Activated CD4-positive, CD25-positive, alpha-beta regulatory T cell treated with anti-CD3 and anti-CD28 coated beads, Interleukin-2, amount 50 U/mL, for 24 hours (primary cell): ENCODE data around the gene EMSY.
A peak's percentile ranks its signal among the peaks of the same experiment; 100 is the strongest.

ENCODE experiments used
- ATAC-seq, 2 donors: fragments of 150-1000 bp; cut with Tn5 transposase; one replicate each; pipeline ENCODE4 v1.10.0; 2021; ENCODE audit warnings: mild to moderate bottlenecking in 1 of 2, moderate library complexity in 1 of 2

EMSY gene

DNA sequence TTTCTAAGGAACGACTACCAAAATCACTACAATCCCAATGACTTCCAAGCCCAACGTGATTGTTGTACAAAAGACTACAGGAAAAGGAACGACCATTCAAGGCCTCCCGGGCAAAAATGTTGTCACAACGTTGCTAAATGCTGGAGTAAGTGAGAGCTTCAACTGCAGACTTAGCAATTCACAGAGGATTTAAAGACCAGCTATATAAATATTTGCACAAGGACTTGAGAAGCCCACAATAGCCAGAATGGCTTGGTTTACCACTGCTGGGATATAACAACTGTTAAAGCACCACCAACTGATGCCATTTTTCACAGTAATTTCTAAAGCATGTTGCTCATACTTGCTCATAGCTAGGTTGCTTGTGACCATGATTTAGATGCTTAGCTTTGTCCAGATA lies 78.3 kb downstream of the EMSY start:
- ATAC-seq: no peak

- no peak for ATAC-seq
Observed at GRCh38 chr11:76523786-76524436, 79.1 kb downstream of the EMSY start.

DNA sequence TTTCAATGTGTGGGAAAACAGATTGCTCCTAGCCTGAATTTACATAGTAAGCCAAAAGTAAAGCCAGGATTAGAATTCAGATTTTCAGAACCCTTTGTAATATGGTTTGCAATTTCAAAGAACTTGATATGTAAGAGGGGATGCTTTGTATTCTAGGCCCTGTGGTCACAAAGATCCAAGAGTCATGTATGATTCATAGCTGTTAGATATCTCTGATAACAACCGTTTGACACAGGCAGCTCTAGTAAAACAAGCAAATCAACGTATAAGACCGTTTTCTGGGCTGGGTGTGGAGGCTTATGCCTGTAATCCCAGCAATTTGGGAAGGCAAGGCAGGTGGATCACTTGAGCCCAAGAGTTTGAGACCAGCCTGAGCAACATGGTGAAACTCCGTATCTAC lies 79.6 kb downstream of the EMSY start:
- peak; percentile 32 to 41 for ATAC-seq

DNA sequence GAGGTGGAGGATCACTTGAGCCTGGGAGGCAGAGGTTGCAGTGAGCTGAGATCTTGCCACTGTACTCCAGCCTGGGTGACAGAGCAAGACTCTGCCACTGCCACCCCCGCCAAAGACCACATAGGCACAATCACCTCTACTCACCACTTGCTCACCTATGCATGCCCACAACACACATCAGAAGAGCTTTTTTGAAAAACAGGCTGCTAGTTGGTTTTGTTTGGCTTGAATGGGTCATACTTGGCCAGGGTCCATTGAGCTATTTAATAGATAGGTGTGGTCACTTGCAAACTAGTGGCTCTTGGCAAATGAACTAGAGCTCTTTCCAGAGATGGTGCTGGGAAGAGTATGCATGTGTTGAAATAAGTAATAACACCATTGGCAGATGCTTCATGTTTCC lies 80.1 kb downstream of the EMSY start:
- no peak for ATAC-seq

DNA sequence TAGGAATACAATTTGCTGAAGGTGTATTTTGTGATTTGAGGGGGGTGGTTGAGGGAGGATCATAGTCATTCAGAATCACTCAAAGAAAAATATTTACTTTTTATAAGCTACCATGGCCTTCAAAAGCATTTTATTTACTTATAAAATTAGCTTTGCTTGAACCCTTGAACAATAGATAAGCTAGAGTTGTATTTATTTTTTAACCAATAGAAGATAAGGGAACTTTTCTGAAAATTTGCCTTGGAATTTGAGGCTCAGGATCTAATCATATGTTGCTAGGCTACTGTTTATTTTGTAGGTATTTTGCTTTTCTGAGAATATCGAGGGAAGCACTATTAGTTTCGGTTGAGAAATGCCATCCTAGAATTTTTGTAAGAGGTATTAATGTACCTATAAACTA lies 82.1 kb downstream of the EMSY start:
- ATAC-seq: no peak

DNA sequence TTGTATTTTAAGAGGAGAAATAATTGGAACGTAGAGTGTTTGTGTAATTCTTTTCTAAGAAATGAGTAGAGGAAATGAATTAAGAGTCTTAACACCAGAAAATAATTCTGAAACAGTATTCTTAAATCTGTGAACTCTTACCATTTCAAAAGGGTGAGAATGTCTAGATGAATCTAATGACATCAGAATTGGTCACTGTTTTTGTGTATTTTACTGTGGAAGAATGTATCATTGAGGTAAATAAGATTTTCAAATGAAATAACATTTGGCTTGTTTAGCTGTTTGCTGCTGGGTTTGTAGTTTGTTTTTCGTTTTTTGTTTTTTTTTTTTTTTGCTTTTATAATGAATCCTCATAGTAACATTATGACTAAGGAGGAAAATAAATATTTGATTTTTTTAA lies 97.6 kb downstream of the EMSY start:
- no peak for ATAC-seq

DNA sequence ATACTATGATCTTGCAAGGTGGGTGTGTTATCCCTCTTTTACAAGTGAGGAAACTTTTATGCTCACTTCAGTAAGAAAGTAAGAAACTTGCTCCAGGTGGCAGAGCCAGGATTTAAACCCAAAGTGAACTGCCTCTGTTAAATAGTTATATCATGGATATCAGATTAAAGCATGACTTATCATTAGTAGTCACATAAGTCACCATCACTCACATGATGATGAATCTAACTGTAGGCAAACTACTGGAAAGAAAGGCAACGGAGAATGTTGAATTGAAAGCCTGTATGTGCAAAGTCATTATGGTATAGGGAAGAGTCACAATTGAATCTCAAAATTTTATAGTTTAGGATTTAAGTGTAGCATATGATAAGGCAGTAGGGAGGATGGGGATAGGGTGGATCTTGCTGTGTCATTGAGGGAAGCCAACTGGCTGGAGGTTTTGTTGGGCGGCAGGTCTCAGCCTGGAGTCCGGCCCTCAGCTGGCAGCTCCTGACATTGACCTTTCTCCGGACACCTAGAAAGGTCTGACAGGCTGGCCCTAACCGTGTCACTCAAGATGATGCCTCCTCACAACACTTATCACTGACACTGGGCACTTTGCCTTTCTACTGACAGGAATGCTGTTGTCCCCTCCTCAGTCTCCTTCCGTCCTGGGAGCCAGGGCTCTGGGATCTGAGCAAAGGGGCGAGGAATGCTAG lies 98.3 kb downstream of the EMSY start:
- ATAC-seq: no peak

DNA sequence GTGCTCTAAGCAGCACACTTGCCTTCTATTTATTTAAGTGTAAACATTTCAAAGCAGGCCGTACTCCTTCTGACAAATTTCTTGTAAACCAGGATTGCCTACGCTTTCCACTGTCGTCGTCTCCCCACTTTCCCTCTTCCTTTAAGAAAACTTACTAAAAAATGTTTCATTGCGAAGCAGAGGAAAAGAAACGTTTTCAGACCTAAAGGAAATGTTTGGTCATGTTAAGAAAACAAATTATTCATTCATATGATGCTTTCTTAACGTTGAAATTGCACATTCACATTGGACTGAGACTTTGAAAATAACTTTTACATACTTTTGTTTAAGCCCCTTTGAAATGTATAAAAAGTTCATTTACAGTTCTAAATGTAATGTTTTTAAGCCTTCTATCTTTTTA lies 106.0 kb downstream of the EMSY start:
- ATAC-seq: no peak

DNA sequence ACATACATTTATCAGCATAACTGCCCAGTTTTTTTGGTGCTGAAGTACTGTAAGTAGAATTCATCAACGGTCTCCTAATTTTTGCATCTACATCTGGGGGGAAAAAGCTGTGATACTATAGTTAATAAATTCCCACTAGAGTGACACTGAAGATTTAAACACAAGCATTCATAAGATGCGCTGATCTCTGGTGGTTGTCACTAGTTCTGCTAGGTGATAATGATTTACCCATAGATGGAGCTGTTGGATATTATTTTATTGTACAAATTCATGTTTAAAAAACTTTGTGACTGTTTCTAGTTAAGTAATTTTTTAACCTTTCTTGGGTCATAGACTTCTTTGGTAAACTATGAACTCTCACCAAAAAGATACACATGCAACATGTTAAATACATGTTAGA lies 106.6 kb downstream of the EMSY start:
- no peak for ATAC-seq

DNA sequence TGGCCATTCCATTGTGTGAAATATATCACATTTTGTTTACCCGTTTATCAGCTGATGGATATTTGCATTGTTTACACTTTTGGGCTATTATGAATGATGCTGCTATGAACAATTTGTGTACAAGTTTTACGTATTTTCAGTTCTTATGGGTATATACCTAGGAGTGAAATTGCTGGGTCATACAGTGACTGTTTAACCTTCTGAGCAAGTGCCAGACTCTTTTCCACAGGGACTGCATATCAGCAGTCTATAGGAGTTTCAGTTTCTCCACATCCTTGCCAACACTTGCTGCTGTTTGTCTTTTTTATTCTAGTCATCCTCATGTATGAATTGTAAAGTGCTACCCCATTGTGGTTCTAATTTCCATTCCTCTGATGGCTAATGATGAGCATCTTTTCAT lies 108.2 kb downstream of the EMSY start:
- peak; percentile 52 to 70 for ATAC-seq

- peak; percentile 41 to 42 for ATAC-seq
Observed at GRCh38 chr11:76553554-76554476, 109.0 kb downstream of the EMSY start.

DNA sequence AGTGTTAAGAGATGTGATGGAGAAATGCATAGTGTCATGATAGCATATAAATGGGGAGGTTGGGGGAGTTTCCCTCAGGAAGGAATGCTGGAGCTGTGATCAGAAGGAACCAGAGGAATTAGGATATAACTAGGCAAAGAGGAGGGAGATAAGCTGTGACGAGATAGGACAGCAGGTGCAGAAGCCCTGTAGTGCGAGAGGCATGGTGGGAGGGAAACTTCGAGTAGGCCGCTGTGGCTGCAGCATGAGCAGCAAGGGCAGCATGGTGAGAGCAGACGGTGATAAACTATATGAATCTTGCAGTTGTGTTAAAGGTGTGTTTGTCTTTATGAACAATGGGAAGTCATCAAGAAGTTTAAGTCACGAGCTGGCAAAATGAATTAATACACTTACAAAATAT lies 109.9 kb downstream of the EMSY start:
- ATAC-seq: no peak

- no peak for ATAC-seq
Observed at GRCh38 chr11:76557466-76557865, 112.6 kb downstream of the EMSY start.

DNA sequence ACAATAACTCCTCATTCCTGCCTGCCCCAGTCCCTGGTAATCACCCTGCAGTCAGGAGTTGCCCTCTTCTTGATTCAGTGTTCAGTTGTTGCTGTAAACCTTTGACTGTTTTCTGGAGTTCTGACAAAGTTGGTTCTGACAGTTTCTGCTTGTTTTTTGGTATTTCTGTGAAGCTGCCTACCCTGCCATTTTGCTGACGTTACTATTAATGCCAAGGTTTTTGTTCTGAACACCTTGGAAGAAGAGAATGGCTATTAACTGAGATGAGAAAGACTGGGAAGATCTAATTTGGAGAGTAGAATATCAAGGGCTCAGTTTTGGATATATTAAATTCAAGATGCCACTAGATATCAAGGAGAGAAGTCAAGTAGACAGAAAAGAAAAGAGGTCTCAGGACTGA lies 113.7 kb downstream of the EMSY start:
- no peak for ATAC-seq

DNA sequence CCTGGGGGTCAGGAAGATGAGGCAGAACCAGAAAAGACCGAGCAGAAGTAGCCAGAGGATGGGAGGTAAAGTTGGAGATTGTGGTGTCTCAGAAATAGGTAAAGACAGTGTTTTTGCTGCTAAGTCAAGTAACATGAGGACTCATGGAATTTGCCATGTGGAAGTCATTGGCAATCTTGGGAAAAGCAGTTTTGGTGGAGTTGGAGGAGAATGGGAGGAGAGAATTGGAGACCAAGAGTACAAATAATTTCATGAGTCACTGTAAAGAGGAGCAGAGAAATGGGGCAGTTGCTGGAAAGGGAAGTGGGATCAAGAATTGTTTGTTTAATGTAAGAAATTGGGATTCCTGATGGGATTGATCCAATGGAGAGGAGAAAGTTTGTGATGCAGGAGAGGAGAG lies 114.1 kb downstream of the EMSY start:
- no peak for ATAC-seq

- no peak for ATAC-seq
Observed at GRCh38 chr11:76559346-76559745, 114.5 kb downstream of the EMSY start.

DNA sequence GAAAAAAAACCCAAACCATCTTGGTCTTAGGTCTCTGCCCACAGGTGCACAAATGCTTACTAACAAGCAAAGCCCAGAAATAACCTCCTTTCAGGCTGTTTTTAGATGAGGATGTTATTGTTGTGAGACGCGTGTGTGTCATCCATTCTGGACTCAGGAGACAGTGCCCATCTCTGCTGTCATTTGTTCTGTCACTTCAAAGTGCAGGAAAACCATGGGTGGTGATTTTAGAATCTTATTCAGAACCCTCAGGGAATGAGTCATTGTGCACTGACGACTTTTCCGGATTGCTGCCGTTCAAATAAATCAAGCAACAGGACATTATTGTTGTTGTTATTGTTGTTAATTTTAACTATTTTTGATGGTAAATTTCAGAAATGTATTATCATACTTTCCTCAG lies 115.4 kb downstream of the EMSY start:
- peak; percentile 93 to 97 for ATAC-seq

DNA sequence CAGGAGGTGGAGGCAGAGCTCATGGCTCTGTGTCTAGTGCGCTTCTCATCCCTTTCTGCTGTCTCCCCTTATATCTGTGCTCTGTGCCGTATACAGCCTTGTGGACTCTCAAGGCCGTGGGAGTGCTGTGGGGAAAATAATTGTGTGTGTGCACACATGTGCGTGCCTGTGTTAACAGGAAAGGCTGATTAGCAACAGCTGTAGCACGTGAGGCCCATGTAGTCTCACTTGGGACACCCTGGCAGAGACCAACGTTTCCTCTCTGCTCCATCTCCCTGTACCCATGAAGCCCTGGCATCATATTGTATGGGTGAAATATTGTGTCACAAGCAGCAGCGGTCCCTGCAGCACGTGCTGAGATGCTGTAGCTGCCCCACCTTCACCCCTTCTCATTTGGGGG lies 116.4 kb downstream of the EMSY start:
- ATAC-seq: no peak

GRCh38 chr11:76562541-76562940 lies 117.7 kb downstream of the EMSY start:
- no peak for ATAC-seq

GRCh38 chr11:76564364-76564763 lies 119.5 kb downstream of the EMSY start:
- ATAC-seq: no peak

DNA sequence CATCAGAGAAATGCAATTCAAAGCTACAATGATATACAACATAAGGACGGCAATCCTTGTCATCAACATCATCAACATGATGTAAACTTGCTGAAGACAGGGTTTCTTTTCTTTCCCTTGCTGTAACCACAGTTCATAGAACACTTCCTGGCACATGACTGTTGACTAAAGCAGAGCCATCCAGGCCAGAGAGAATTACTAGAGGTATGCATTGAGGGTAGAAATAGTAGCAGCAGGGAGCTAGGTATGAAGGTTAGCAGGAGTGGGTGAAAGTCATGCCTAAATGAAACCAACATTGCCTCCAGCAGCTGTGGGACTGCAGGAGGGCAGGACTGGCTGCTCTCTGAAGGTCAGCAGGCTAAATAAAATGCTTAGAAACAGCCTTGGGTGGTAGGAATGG lies 122.0 kb downstream of the EMSY start:
- peak; percentile 51 to 56 for ATAC-seq

- ATAC-seq: no peak
Observed at GRCh38 chr11:76567261-76567660, 122.4 kb downstream of the EMSY start.

- peak; percentile 53 to 69 for ATAC-seq
Observed at GRCh38 chr11:76568139-76568538, 123.3 kb downstream of the EMSY start.

DNA sequence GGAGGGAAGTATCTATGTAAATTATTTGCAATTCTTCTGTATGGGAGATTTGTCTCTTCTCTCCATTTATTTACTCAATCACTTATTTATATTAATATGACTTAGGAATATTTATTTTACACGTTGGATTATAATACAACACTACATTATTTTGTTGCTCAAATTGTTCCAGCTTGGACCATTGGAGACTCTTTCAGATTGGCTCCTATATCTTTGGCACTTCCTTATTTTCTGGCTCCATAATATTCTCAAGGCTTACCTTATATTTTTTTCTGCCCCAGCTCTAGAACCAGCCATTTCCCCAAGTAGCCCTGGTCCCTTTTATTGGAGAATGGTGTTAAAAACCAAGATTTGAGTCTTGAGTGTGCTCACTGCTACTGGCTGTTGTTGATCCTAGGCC lies 123.8 kb downstream of the EMSY start:
- no peak for ATAC-seq
